Endothelial cell of umbilical vein (primary cell): Measurements from ENCODE around the gene TMEFF1. TPM values are rescaled to one million over a fixed set of nuclear protein-coding genes. Genes with fewer than 3 reads are reported as not detected.
A peak's percentile ranks its signal among the peaks of the same experiment; 100 is the strongest.

Source experiments
- BruUV-seq: library from RNA; stranded (reverse); fragments of 400-500 nt; replicated peaks from 2 replicates; lab custom pipeline; 2021; lab: Mats Ljungman, UMichigan
- CTCF ChIA-PET: fragments of 300-600, 350-600 bp; sonication (Branson Sonifier 250); formaldehyde crosslinking; loops from one replicate; lab custom pipeline; 2021; ENCODE audit warnings: antibody characterized with exemption, inconsistent platforms; lab: Charles Lee
- POLR2A ChIA-PET: fragments of 300-600, 350-600 bp; sonication (Branson Sonifier 250); formaldehyde crosslinking; loops from one replicate; lab custom pipeline; 2021; ENCODE audit warnings: antibody characterized with exemption, inconsistent platforms; lab: Charles Lee
- DNase-seq: peaks from one replicate; pipeline ENCODE4 v3.0.0-alpha.2; 2011; ENCODE audit warnings: low read depth, low spot score
- FAIRE-seq: peaks from 2 replicates; lab custom pipeline; 2011; peaks lifted over from hg19 to GRCh38; lab: Jason Lieb, UNC
- H2AFZ ChIP-seq: 2 replicates; pipeline ENCODE4 v1.6.0; 2012; ENCODE audit warnings: low read depth, low read length, control low read depth, inconsistent platforms
- H3K27ac ChIP-seq: 2 replicates; pipeline ENCODE4 v1.5.1; 2011; ENCODE audit warnings: low read depth, mild to moderate bottlenecking, control low read depth, low read length, moderate library complexity; ENCODE audit not compliant: insufficient read depth
- H3K27me3 ChIP-seq, 2 experiments: 2 replicates each; pipeline versions ENCODE4 v1.6.0 to v1.6.1; 2011; ENCODE audit warnings: low read length in 2 of 2, mixed read lengths in 1 of 2; ENCODE audit not compliant: control insufficient read depth in 2 of 2, insufficient read depth in 2 of 2
- H3K36me3 ChIP-seq, 2 experiments: 2 replicates in 1 of 2; 3 replicates in 1 of 2; pipeline ENCODE4 v1.5.1; 2011; ENCODE audit warnings: low read length in 2 of 2, mild to moderate bottlenecking in 1 of 2, moderate library complexity in 1 of 2; ENCODE audit not compliant: control insufficient read depth in 2 of 2, insufficient read depth in 2 of 2; ENCODE audit errors: extremely low read depth in 1 of 2
- H3K4me1 ChIP-seq: 3 replicates; pipeline ENCODE4 v1.5.1; 2011; ENCODE audit warnings: mild to moderate bottlenecking, low read length; ENCODE audit not compliant: control insufficient read depth, insufficient read depth; ENCODE audit errors: extremely low read depth
- H3K4me2 ChIP-seq: 2 replicates; pipeline ENCODE4 v1.6.1; 2011; ENCODE audit warnings: low read length, control low read depth, mixed read lengths; ENCODE audit not compliant: insufficient read depth
- H3K4me3 ChIP-seq, 3 experiments: fragments of 200-600 bp in 1 of 3; sonication (generic), shearing (Covaris generic) in 1 of 3; replicated peaks in 1 of 3; 2 replicates each; pipeline ENCODE4 v1.5.1; 2011 to 2016; ENCODE audit warnings: control low read depth in 3 of 3, low read length in 3 of 3, mild to moderate bottlenecking in 2 of 3, inconsistent platforms in 1 of 3, low read depth in 1 of 3, moderate library complexity in 1 of 3; ENCODE audit not compliant: insufficient read depth in 1 of 3
- H3K79me2 ChIP-seq: 2 replicates; pipeline ENCODE4 v1.6.0; 2012; ENCODE audit warnings: low read length, inconsistent platforms; ENCODE audit not compliant: control insufficient read depth, insufficient read depth
- H3K9ac ChIP-seq: replicated peaks from 2 replicates; pipeline ENCODE3; 2011; ENCODE audit warnings: low read length, control low read depth; ENCODE audit not compliant: insufficient read depth; ENCODE audit errors: extremely low read depth
- H3K9me1 ChIP-seq: replicated peaks from 3 replicates; pipeline ENCODE4 v1.6.0; 2011; ENCODE audit warnings: mild to moderate bottlenecking, low read length; ENCODE audit not compliant: control insufficient read depth, insufficient read depth; ENCODE audit errors: extremely low read depth
- H3K9me3 ChIP-seq: replicated peaks from 2 replicates; pipeline ENCODE4 v1.5.1; 2012; ENCODE audit warnings: low read length, inconsistent platforms; ENCODE audit not compliant: control insufficient read depth, insufficient read depth
- H4K20me1 ChIP-seq: replicated peaks from 2 replicates; pipeline ENCODE3; 2011; ENCODE audit warnings: mild to moderate bottlenecking, low read length; ENCODE audit not compliant: control insufficient read depth, insufficient read depth; ENCODE audit errors: extremely low read depth
- CTCF ChIP-seq, 2 donors: IDR thresholded peaks; 1 replicate in 1 of 2; 2 replicates in 1 of 2; pipeline ENCODE4 v1.5.1; 2011; ENCODE audit warnings: low read length in 2 of 2, mild to moderate bottlenecking in 2 of 2, moderate library complexity in 2 of 2, control low read depth in 1 of 2, inconsistent platforms in 1 of 2, low read depth in 1 of 2; ENCODE audit not compliant: insufficient read depth in 1 of 2; ENCODE audit errors: extremely low read depth in 1 of 2
- EZH2 ChIP-seq: IDR thresholded peaks from 2 replicates; pipeline ENCODE4 v1.6.1; 2012; ENCODE audit warnings: borderline replicate concordance, low read depth, mild to moderate bottlenecking, moderate library complexity, low read length, inconsistent platforms; ENCODE audit not compliant: severe bottlenecking
- FOS ChIP-seq: IDR thresholded peaks from 2 replicates; pipeline ENCODE4 v1.6.1; 2011; ENCODE audit warnings: mild to moderate bottlenecking, low read length, moderate library complexity, borderline replicate concordance; ENCODE audit not compliant: insufficient read depth
- GATA2 ChIP-seq: IDR thresholded peaks from 2 replicates; pipeline ENCODE4 v1.7.0; 2011; ENCODE audit warnings: low read depth, mild to moderate bottlenecking, moderate library complexity, mixed read lengths, low read length; ENCODE audit not compliant: insufficient read length, insufficient read depth
- JUN ChIP-seq: IDR thresholded peaks from 2 replicates; pipeline ENCODE4 v1.6.1; 2011; ENCODE audit warnings: borderline replicate concordance, low read depth; ENCODE audit not compliant: insufficient read length, insufficient read depth
- MAX ChIP-seq: IDR thresholded peaks from 2 replicates; pipeline ENCODE4 v1.6.1; 2011; ENCODE audit not compliant: insufficient read depth, insufficient read length
- MYC ChIP-seq: IDR thresholded peaks from one replicate; pipeline ENCODE4 v1.6.1; 2011; ENCODE audit warnings: mild to moderate bottlenecking, low read depth, low read length
- POLR2A ChIP-seq: IDR thresholded peaks from 2 replicates; pipeline ENCODE4 v1.6.1; 2012; ENCODE audit warnings: low read depth, mild to moderate bottlenecking, control low read depth, low read length
- dilution Hi-C: fragments of 300-500 bp; cut with MboI; formaldehyde crosslinking; loops from one replicate; pipeline ENCODE4 v1.15.0; 2019; ENCODE audit warnings: low sequenced_read_pairs; ENCODE audit not compliant: extremely low pct_ligation_motif_present
- intact Hi-C: fragments of 100-400 bp; cut with micrococcal nuclease; formaldehyde crosslinking; loops from one replicate; pipeline ENCODE4 v1.10.0; 2022
- polyA plus RNA-seq, 4 experiments: library from polyadenylated mRNA; depleted of rRNA in 3 of 4; stranded (reverse) in 3 of 4; unstranded in 1 of 4; fragments of >200 nt; gene quantifications; 2 replicates each; pipeline versions ENCODE4 v1.2.1 to v1.2.3, GENCODE V29; 2011 to 2012; ENCODE audit warnings: missing spikeins in 1 of 4
- total RNA-seq: library from RNA; stranded (reverse); gene quantifications from 2 replicates; pipeline ENCODE4 v1.2.3, GENCODE V29; 2021

TMEFF1 gene
- total and polyA plus RNA-seq, 2 donors (not counting 3 experiments of a cell fraction or from before 2014, with no cell fraction given): 3.0 to 14.6 TPM

- Histone ChIP-seq H3K27ac (no peak overlapping the region), H3K4me2 (no peak overlapping the region), H3K36me3 (no peaks in the 10 kb centered on the region), H3K9ac (no peak overlapping the region), H3K4me3 (no peak overlapping the region), H2AFZ (no peak overlapping the region), H3K9me3 (no peaks in the 10 kb centered on the region), H3K27me3 (no peaks in the 10 kb centered on the region), H3K4me1 (peaks cover 4% of the 10 kb centered on the region), H3K9me1 (no peaks in the 10 kb centered on the region), H3K79me2 (no peaks in the 10 kb centered on the region), H4K20me1 (no peaks in the 10 kb centered on the region)
- no peak for DNase-seq
- FAIRE-seq: no peak
- no TSS peak for BruUV-seq
- intact Hi-C loops: no loop called here
- POLR2A ChIA-PET: no interaction called here
- dilution Hi-C loops: no loop called here
- CTCF ChIA-PET: interaction anchor here (1.0 kb wide), 1 partner anchor 109 kb away, joined by 6 read pairs; no protein-coding TSS in a partner anchor
- TF ChIP-seq GATA2 (no peak), CTCF (IDR thresholded peaks at IDR 0.05; ENCODE audit: extremely low read depth in 1 of 2, insufficient read depth in 1 of 2, low read depth in 1 of 2, low read length in 2 of 2) (peak in 1 of 2 donors; percentile 5), EZH2 (no peak), JUN (no peak), FOS (no peak)
These were observed 20.0 kb downstream of the TMEFF1 start for GRCh38 chr9:100492952-100493351.

- no peaks in the 10 kb centered on the region for H3K79me2 ChIP-seq
- POLR2A ChIA-PET: no interaction called here
- H3K9ac ChIP-seq: no peak overlapping the region
- H3K9me1 ChIP-seq: no peaks in the 10 kb centered on the region
- H3K27ac ChIP-seq: no peak overlapping the region
- H2AFZ ChIP-seq: no peak overlapping the region
- H3K36me3 ChIP-seq: no peaks in the 10 kb centered on the region
- CTCF ChIA-PET: no interaction called here
- TF ChIP-seq CTCF (IDR thresholded peaks at IDR 0.05; ENCODE audit: extremely low read depth in 1 of 2, insufficient read depth in 1 of 2, low read depth in 1 of 2, low read length in 2 of 2) (no peak), POLR2A (no peak), MYC (no peak), FOS (peak; percentile 38), MAX (no peak), JUN (peak; percentile 73)
- DNase-seq: no peak
- FAIRE-seq: no peak
- no peak overlapping the region for H3K4me3 ChIP-seq
- no TSS peak for BruUV-seq
- peaks cover 11% of the 10 kb centered on the region for H3K4me1 ChIP-seq
- no peak overlapping the region for H3K4me2 ChIP-seq
- no peaks in the 10 kb centered on the region for H4K20me1 ChIP-seq
- intact Hi-C loops: no loop called here
- no peaks in the 10 kb centered on the region for H3K9me3 ChIP-seq
- H3K27me3 ChIP-seq: no peaks in the 10 kb centered on the region
- dilution Hi-C loops: no loop called here
These were observed 25.6 kb downstream of the TMEFF1 start for GRCh38 chr9:100498592-100498991.
